GM19328 (cell line): ENCODE data around the gene ACE.
"Not testable (repeated sequence)": the region's sequence is repeated elsewhere in the genome, so short reads cannot be mapped to it uniquely, and the experiment has no call there.

ENCODE experiments used
- ATAC-seq: cut with Tn5 transposase; IDR thresholded peaks from one replicate; pipeline ENCODE4 v1.9.1; 2021; ENCODE audit warnings: mild to moderate bottlenecking, moderate library complexity; ENCODE audit not compliant: unreplicated experiment

Gene ACE

GRCh38 chr17:63443053-63443452 lies 33.8 kb upstream of the ACE start:
- no peak for ATAC-seq

GRCh38 chr17:63444457-63444856 lies 32.4 kb upstream of the ACE start:
- ATAC-seq: no peak

- no peak for ATAC-seq
These were observed 31.8 kb upstream of the ACE start for GRCh38 chr17:63445065-63445464.

- peak; percentile 24 for ATAC-seq
These were observed 31.3 kb upstream of the ACE start for GRCh38 chr17:63445571-63445953.

- ATAC-seq: peak; percentile 54
These were observed 30.7 kb upstream of the ACE start, which contains the start of gene CYB561 for GRCh38 chr17:63445954-63446752. TSS of gene CYB561 (minus strand) at chr17:63446306. CDS start at chr17:63437547, 8,759 bp downstream.

DNA sequence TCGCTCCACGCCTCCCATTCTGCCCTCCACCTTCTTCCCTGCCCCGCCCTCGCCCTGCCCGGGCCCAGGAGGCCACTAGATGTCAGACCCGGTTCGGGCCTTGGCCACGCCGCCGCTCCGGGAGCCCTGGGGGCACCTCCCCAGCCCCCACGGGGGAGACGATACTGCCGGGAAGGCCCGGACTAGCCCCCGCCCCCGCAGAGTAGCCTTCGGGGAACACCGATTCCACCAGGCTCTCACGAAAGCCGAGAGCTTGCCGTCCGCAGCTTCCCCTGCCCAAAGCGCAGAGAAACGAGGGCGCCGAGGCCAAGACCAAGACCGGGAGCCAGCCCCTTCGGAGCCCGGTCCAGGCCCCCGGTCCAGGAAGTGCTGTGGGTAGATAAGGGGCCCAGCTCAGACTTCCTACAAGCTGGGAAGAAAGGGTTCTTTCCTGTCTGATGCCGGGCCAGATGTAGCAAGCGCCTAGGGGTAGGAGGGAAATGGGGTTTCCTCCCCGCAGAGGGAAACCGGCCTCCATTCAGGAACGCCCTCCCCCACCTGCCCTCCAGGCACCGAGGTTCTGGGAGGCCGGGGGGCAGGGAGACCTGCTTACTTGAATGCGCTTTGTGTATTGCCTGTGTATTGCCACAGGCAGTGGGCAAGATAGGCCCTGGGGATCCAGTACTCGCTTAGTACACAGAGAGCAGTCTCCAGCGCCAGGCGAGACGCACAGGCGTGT lies 29.9 kb upstream of the ACE start:
- ATAC-seq: peak; percentile 23

- no peak for ATAC-seq
These were observed 29.3 kb upstream of the ACE start for GRCh38 chr17:63447471-63448009.

GRCh38 chr17:63448655-63449054 lies 28.2 kb upstream of the ACE start:
- ATAC-seq: no peak

DNA sequence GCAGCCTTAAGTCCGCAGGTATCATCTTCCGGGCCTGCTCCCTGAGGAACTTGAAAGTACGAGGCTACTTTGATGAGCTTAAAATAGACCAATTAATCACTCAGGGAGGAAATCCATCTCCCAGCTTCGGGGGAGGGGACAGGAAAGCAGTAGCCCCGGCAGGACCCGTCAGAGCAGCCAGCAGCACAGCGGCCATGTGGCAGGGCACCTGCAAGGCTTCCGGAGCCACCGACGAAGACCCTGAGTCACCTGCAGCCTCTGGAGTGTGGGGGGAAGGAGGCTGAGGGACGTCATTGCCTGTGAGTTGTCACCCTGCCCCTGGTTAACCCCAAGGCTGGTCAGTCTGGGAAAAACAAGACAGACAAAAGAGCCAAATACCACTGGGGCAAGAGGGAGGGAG lies 26.3 kb upstream of the ACE start:
- no peak for ATAC-seq

- ATAC-seq: no peak
These were observed 25.7 kb upstream of the ACE start for GRCh38 chr17:63451150-63451549.

DNA sequence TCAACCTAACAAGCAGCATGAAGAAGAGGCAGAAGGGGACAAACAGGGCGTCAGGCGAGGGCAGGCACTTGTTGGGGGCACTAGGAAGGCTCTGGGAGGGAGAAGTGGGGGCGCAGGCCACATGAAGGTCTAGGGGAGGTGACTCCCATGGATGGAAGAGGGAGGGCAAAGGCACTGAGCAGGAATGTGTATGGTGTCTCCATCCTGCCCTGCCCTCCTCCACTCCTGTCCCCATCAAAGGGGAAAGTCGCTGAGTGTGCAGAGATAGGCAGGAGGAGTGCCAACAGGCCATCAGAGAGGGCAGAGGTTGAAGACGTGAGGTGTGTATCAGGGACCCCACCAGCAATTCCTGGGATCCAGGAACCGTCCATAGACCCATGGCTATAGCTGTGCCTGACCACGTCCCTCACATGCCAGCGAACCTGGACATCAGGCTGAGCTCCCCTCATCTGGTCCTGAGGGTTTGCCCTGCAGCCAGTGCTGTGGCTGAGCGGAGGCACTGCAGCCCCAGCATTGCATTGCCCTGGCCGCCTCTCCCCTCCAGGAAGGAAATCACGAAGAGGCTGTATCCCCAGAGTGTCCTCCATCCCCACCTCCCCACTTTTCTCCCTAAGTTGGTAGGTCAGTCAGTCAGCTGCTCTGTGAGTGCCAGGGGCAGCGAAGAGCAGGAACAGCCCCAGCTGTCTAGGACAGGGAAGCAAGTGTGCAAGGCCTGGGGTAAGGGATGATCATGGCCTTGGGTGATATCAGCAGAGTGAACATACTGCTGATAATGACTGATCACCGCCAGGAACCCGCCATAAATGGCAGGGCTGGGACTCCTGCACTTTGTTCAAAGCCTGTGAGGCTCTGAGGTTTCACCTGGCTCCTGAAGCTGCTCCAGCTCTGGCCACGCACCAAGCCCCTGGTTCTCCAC lies 24.6 kb upstream of the ACE start:
- ATAC-seq: no peak

GRCh38 chr17:63452962-63453551 lies 23.8 kb upstream of the ACE start:
- ATAC-seq: no peak

- not testable (repeated sequence) for ATAC-seq
These were observed 22.5 kb upstream of the ACE start for GRCh38 chr17:63454357-63454756.

DNA sequence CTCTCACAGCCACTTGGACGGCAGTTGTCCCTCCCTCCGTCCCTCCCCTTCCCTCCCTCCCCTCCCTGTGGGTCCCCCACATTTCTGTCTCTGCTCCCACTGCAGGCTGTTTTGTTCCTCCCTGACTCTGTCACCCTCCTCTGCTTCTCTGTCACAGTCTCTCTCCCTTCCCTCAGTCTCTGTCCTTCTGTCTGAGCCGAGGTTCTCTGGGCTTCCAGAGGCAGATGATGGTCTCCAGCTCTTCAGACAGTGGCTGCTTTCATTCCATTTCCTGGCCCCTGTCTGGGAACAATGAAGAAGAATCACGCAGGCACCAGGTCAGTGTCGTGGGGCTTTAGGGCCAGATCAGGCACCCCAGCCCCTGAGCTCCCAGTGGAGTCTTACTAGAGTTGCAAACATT lies 21.9 kb upstream of the ACE start:
- ATAC-seq: no peak

- no peak for ATAC-seq
These were observed 21.4 kb upstream of the ACE start for GRCh38 chr17:63455417-63455816.

DNA sequence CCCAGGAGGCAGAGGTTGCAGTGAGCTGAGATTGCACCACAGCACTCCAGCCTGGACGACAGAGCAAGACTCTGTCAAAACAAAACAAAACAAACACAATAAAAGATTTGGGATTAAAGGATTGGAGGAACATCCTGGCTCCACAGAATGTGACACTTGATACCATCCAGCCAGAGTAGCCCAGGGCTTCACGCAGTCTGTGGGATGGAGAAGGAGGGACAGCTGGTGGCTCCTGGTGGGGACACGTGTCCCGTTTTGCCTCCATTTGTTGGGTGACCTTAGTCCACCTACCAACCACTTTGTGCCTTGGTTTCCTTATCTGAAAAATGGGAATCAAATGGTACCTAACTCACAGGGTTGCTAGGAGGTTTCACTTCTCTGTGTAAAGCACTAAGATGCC lies 18.4 kb upstream of the ACE start:
- ATAC-seq: no peak

- ATAC-seq: no peak
These were observed 16.8 kb upstream of the ACE start for GRCh38 chr17:63460018-63460417.

GRCh38 chr17:63463771-63464170 lies 13.1 kb upstream of the ACE start:
- ATAC-seq: no peak

GRCh38 chr17:63464691-63465236 lies 12.1 kb upstream of the ACE start:
- no peak for ATAC-seq

DNA sequence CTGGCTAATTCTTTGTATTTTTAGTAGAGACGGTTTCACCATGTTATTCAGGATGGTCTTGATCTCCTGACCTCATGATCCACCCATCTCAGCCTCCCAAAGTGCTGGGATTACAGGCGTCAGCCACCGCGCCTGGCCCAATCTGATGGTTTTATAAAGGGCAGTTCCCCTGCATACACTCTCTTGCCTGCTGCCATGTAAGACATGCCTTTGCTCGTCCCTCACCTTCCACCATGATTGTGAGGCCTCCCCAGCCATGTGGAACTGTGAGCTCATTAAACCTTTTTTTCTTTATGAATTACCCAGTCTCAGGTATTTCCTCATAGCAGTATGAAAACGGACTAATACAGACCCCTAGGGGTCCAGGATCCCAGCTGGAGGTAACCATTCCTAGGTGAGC lies 8.8 kb upstream of the ACE start:
- not testable (repeated sequence) for ATAC-seq
